Natural killer cell (primary cell): ENCODE measurements around the gene RPP25L. TPM values are rescaled to one million over a fixed set of nuclear protein-coding genes. Genes with fewer than 3 reads are reported as not detected.

Experiments
- ATAC-seq, 3 donors: fragments of 150-1000 bp in 2 of 3; fragments of 200-7000 bp in 1 of 3; cut with Tn5 transposase; 1 replicate in 1 of 3; 2 replicates in 2 of 3; pipeline ENCODE4 v1.10.0; 2021; ENCODE audit warnings: mild to moderate bottlenecking in 2 of 3, moderate library complexity in 2 of 3
- DNase-seq, 2 donors: peaks; one replicate each; pipeline versions ENCODE4 v3.0.0 to v3.0.0-alpha.2; 2013 to 2021; ENCODE audit warnings: mixed read lengths in 1 of 2
- H3K27ac ChIP-seq: one replicate; pipeline ENCODE4 v1.5.1; 2013; ENCODE audit warnings: mild to moderate bottlenecking, low read length
- H3K27me3 ChIP-seq: one replicate; pipeline ENCODE4 v1.6.1; 2013; ENCODE audit warnings: low read length; ENCODE audit not compliant: control insufficient read depth, insufficient read depth
- H3K36me3 ChIP-seq: one replicate; pipeline ENCODE4 v1.6.1; 2013; ENCODE audit warnings: low read length; ENCODE audit not compliant: control insufficient read depth, insufficient read depth
- H3K4me1 ChIP-seq: one replicate; pipeline ENCODE4 v1.6.1; 2013; ENCODE audit warnings: low read length; ENCODE audit not compliant: control insufficient read depth, insufficient read depth
- H3K4me3 ChIP-seq: one replicate; pipeline ENCODE4 v1.5.1; 2013; ENCODE audit warnings: low read length
- H3K9me3 ChIP-seq: one replicate; pipeline ENCODE4 v1.6.1; 2013; ENCODE audit warnings: low read length; ENCODE audit not compliant: control insufficient read depth, insufficient read depth
- H3K27ac Mint-ChIP-seq, 2 donors: one replicate each; pipeline ENCODE4 v1.8.0; 2022; ENCODE audit warnings: mild to moderate bottlenecking in 2 of 2, mixed read lengths in 2 of 2, moderate library complexity in 1 of 2
- H3K27me3 Mint-ChIP-seq, 2 donors: one replicate each; pipeline ENCODE4 v1.8.0; 2022; ENCODE audit warnings: low read depth in 2 of 2, mixed read lengths in 2 of 2
- H3K36me3 Mint-ChIP-seq: one replicate; pipeline ENCODE4 v1.8.0; 2022; ENCODE audit warnings: mixed read lengths
- H3K4me1 Mint-ChIP-seq, 2 donors: one replicate each; pipeline ENCODE4 v1.8.0; 2022; ENCODE audit warnings: mixed read lengths in 2 of 2
- H3K4me3 Mint-ChIP-seq: one replicate; pipeline ENCODE4 v1.8.0; 2022; ENCODE audit warnings: mild to moderate bottlenecking, moderate library complexity, mixed read lengths
- H3K9me3 Mint-ChIP-seq, 2 donors: one replicate each; pipeline ENCODE4 v1.8.0; 2022; ENCODE audit warnings: mixed read lengths in 2 of 2
- WGBS: methylation state at CpG from one replicate; pipeline ENCODE4 v1.1.7; 2013; ENCODE audit warnings: missing lambda C conversion rate; ENCODE audit not compliant: insufficient coverage; 5-methylcytosine and 5-hydroxymethylcytosine counted together
- intact Hi-C: fragments of 100-400 bp; cut with micrococcal nuclease; formaldehyde crosslinking; loops from one replicate; pipeline ENCODE4 v1.14.2; 2022
- total RNA-seq, 4 donors: library from RNA; stranded (reverse); fragments of 120-200 nt in 1 of 4; gene quantifications; one replicate each; pipeline versions ENCODE4 v1.2.3 to v1.2.4, GENCODE V29; 2013 to 2022
- TF ChIP-seq, protein P1 (sequence below): fragments of 200-600 bp; IDR thresholded peaks from one replicate; pipeline ENCODE4 v1.8.0; 2022; ENCODE audit warnings: antibody characterized with exemption

RPP25L gene
- total RNA-seq, 3 donors from 2014 or later (not counting 1 experiment from before 2014, with no cell fraction given): 9.3 to 15.0 (median 9.8) TPM

DNA sequence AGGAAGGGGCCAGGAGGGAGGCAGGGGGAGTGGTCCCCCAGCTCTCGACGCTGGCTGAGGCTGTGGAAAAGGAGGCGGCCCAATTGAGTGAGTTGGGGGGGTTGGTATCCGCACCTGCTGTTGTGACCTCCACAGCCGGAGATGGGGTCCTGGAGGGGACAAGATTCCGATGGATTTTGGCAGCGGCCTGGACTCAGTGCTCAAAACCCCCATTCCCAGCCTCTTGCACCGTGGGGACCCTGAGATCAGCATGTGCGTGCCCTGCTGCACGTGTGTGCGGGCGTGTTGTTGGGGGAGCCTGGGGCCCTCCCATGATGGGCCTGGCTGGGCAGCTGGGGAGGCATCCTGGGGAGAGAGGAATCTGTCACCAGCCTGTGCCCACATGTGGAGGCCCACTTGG is 37.3 kb downstream of the RPP25L start:
- H3K4me1 ChIP-seq: peaks cover 8% of the 10 kb centered on the region
- Mint-ChIP-seq H3K4me3 (no peak overlapping the region), H3K27ac (no peak overlapping the region), H3K27me3 (peaks cover 39 to 47% of the 10 kb centered on the region in 2 donors), H3K4me1 (peaks cover 0 to 8% of the 10 kb centered on the region in 2 donors), H3K9me3 (no peaks in the 10 kb centered on the region), H3K36me3 (no peaks in the 10 kb centered on the region)
- H3K4me3 ChIP-seq: no peak overlapping the region
- TF ChIP-seq, protein P1, sequence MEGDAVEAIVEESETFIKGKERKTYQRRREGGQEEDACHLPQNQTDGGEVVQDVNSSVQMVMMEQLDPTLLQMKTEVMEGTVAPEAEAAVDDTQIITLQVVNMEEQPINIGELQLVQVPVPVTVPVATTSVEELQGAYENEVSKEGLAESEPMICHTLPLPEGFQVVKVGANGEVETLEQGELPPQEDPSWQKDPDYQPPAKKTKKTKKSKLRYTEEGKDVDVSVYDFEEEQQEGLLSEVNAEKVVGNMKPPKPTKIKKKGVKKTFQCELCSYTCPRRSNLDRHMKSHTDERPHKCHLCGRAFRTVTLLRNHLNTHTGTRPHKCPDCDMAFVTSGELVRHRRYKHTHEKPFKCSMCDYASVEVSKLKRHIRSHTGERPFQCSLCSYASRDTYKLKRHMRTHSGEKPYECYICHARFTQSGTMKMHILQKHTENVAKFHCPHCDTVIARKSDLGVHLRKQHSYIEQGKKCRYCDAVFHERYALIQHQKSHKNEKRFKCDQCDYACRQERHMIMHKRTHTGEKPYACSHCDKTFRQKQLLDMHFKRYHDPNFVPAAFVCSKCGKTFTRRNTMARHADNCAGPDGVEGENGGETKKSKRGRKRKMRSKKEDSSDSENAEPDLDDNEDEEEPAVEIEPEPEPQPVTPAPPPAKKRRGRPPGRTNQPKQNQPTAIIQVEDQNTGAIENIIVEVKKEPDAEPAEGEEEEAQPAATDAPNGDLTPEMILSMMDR: no peak
- no peaks in the 10 kb centered on the region for H3K36me3 ChIP-seq
- DNase-seq: no peak
- intact Hi-C loops: no loop called here
- WGBS: 96% methylated on average over 12 of the region's 12 CpGs
- no peaks in the 10 kb centered on the region for H3K9me3 ChIP-seq
- peaks cover 20% of the 10 kb centered on the region for H3K27me3 ChIP-seq
- no peak for ATAC-seq
- H3K27ac ChIP-seq: no peak overlapping the region

DNA sequence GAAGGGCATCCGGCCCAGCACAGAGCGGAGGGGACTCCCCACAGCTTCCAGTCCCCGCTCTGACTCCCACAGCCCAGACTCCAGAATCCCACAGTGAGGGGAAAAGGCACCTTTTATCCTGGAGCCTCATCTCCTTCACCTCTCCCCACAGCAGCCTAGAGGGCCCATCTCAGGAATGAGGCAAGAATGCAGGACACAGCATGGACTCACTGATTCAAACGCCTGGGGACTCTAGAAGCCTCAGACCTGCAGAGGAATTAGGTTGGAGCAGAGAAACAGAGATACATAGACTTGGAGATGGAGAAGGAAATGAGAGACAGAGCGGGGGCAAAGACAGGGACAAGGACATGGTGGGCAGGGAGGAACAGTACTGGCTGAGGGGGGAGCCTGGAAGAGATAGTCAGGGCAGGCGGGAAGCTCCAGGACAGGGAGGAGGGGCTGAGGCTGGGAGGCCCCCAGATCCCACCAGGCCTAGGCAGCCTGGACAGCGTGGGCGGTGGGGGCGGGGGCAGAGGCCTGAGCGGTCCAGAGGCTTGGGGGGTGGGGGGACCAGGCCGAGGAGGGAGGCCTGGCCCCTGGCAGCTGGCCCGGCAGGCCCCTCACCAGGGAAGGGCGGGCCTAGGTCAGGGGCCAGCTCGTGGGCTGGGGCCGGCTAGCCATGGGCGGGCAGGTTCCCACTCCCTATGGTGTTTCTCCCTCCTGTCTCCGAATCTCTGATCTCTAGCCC is 38.1 kb downstream of the RPP25L start:
- intact Hi-C loops: no loop called here
- Mint-ChIP-seq H3K4me3 (no peak overlapping the region), H3K9me3 (no peaks in the 10 kb centered on the region), H3K4me1 (peaks cover 0 to 8% of the 10 kb centered on the region in 2 donors), H3K36me3 (no peaks in the 10 kb centered on the region), H3K27ac (no peak overlapping the region), H3K27me3 (peaks cover 34 to 39% of the 10 kb centered on the region in 2 donors)
- Histone ChIP-seq H3K27me3 (peaks cover 17% of the 10 kb centered on the region), H3K4me1 (peaks cover 8% of the 10 kb centered on the region), H3K9me3 (no peaks in the 10 kb centered on the region), H3K4me3 (no peak overlapping the region), H3K27ac (no peak overlapping the region), H3K36me3 (no peaks in the 10 kb centered on the region)
- DNase-seq: no peak
- 85% methylated on average over 16 of the region's 17 CpGs for WGBS
- TF ChIP-seq, protein P1: no peak
- ATAC-seq: no peak

DNA sequence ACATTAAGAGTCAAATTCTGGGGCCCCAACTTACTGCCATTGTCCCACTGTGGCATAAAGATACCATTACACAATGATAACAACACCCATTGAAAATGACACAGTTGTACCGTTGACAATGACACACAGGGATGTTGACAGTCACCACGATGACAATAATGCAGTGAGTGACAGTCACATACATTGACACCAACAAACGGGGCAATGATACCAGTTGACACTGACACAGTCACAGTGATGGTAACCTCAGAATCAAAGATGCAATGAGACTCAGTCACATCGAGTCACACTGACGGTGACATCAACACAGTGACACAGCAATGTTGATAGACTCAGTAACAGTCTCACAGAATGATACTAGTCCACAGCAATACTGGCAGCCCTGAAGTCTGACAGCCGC is 39.3 kb downstream of the RPP25L start:
- intact Hi-C loops: no loop called here
- Mint-ChIP-seq H3K27me3 (peaks cover 35 to 37% of the 10 kb centered on the region in 2 donors), H3K4me3 (no peak overlapping the region), H3K36me3 (no peaks in the 10 kb centered on the region), H3K4me1 (peaks cover 0 to 6% of the 10 kb centered on the region in 2 donors), H3K9me3 (no peaks in the 10 kb centered on the region), H3K27ac (no peak overlapping the region)
- Histone ChIP-seq H3K9me3 (no peaks in the 10 kb centered on the region), H3K27me3 (peaks cover 10% of the 10 kb centered on the region), H3K36me3 (no peaks in the 10 kb centered on the region), H3K27ac (no peak overlapping the region), H3K4me3 (no peak overlapping the region), H3K4me1 (peaks cover 3% of the 10 kb centered on the region)
- TF ChIP-seq, protein P1: no peak
- ATAC-seq (no peak), DNase-seq (no peak)
- WGBS: 86% methylated on average over 6 of the region's 6 CpGs

DNA sequence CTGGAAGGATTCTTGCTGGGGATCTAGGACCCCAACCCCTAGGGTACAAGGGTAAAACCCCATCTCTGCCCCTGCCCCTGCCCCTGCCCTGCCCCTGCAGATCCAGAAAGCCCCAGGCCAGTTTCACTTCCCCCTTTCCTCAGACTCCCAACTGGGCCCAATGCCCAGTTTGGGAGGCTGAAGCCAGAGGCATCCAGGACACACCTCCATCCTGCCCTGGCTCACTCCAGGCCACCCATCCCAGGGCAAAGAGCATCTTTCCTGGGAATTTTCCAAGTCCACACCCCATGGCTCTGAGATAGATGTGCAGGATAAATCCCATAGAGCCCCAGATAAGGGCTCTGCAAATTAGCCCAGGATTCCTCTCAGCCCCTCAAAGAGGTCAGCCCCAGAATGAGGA is 39.8 kb downstream of the RPP25L start:
- Mint-ChIP-seq H3K36me3 (no peaks in the 10 kb centered on the region), H3K27me3 (peaks cover 30 to 35% of the 10 kb centered on the region in 2 donors), H3K27ac (no peak overlapping the region), H3K4me1 (peaks cover 0 to under 1% of the 10 kb centered on the region in 2 donors), H3K9me3 (no peaks in the 10 kb centered on the region), H3K4me3 (no peak overlapping the region)
- H3K27me3 ChIP-seq: peaks cover 6% of the 10 kb centered on the region
- H3K36me3 ChIP-seq: no peaks in the 10 kb centered on the region
- intact Hi-C loops: no loop called here
- DNase-seq: no peak
- H3K27ac ChIP-seq: no peak overlapping the region
- no peak overlapping the region for H3K4me3 ChIP-seq
- ATAC-seq: no peak
- no peaks in the 10 kb centered on the region for H3K4me1 ChIP-seq
- H3K9me3 ChIP-seq: no peaks in the 10 kb centered on the region
- TF ChIP-seq, protein P1: no peak
